NCI-H128 (cell line): Measurements from ENCODE around the gene CCT7.
A peak's percentile ranks its signal among the peaks of the same experiment; 100 is the strongest.
"Not testable (repeated sequence)": the region's sequence is repeated elsewhere in the genome, so short reads cannot be mapped to it uniquely, and the experiment has no call there.

ENCODE experiments used
- DNase-seq: peaks from one replicate; lab custom pipeline; 2025; ENCODE audit not compliant: unreplicated experiment; lab: John Stamatoyannopoulos, UW

The CCT7 gene

GRCh38 chr2:73233932-73234832 lies at the start of gene CCT7:
CCT7 (plus strand) TSS chr2:73234308; CDS start chr2:73234379, 71 bp downstream.
- DNase-seq = peak; percentile 86

GRCh38 chr2:73185965-73186364 lies 48.1 kb upstream of the CCT7 start:
- no peak for DNase-seq

GRCh38 chr2:73187549-73187948 lies 46.6 kb upstream of the CCT7 start:
- DNase-seq = no peak

- no peak for DNase-seq
These were observed 36.5 kb upstream of the CCT7 start for GRCh38 chr2:73197579-73197978.

- DNase-seq = not testable (repeated sequence)
These were observed 33.8 kb upstream of the CCT7 start for GRCh38 chr2:73200281-73200680.

- no peak for DNase-seq
These were observed 31.7 kb upstream of the CCT7 start, which contains the start of gene NOTO for GRCh38 chr2:73202156-73203054. NOTO (plus strand) TSS chr2:73202574; CDS start chr2:73202667, 93 bp downstream.

GRCh38 chr2:73203055-73203681 lies 30.9 kb upstream of the CCT7 start:
- DNase-seq = no peak

GRCh38 chr2:73205611-73206010 lies 28.5 kb upstream of the CCT7 start:
- DNase-seq = no peak

- no peak for DNase-seq
These were observed 25.9 kb upstream of the CCT7 start for GRCh38 chr2:73208258-73208657.

- DNase-seq = no peak
These were observed 24.1 kb upstream of the CCT7 start for GRCh38 chr2:73210019-73210418.

GRCh38 chr2:73210696-73211095 lies 23.4 kb upstream of the CCT7 start:
- no peak for DNase-seq

- DNase-seq = no peak
These were observed 22.0 kb upstream of the CCT7 start for GRCh38 chr2:73212098-73212447.

GRCh38 chr2:73212448-73213176 lies 21.5 kb upstream of the CCT7 start:
- DNase-seq = peak; percentile 18

- DNase-seq = peak; percentile 53
These were observed 19.7 kb upstream of the CCT7 start, which contains the start of gene SMYD5 for GRCh38 chr2:73214120-73215035. SMYD5 (plus strand) TSS chr2:73214245; CDS start chr2:73214267, 22 bp downstream.

- no peak for DNase-seq
These were observed 18.9 kb upstream of the CCT7 start for GRCh38 chr2:73215254-73215653.

- no peak for DNase-seq
These were observed 16.9 kb upstream of the CCT7 start for GRCh38 chr2:73217160-73217559.

GRCh38 chr2:73217826-73218225 lies 16.3 kb upstream of the CCT7 start:
- DNase-seq = no peak

- no peak for DNase-seq
These were observed 15.8 kb upstream of the CCT7 start for GRCh38 chr2:73218298-73218697.

- no peak for DNase-seq
These were observed 10.3 kb upstream of the CCT7 start for GRCh38 chr2:73223821-73224220.
